Brain microvascular endothelial cell (primary cell): ENCODE measurements around the gene ACAP3.

Experiments used
- DNase-seq: peaks from one replicate; pipeline ENCODE4 v3.0.0-alpha.2; 2020
- H3K27ac ChIP-seq: fragments of 250-450 bp; sonication (Bioruptor Pico); 2 replicates; pipeline ENCODE4 v1.5.1; 2020; ENCODE audit warnings: mild to moderate bottlenecking, moderate library complexity
- H3K27me3 ChIP-seq: fragments of 250-450 bp; sonication (Bioruptor Pico); replicated peaks from 2 replicates; pipeline ENCODE4 v1.5.1; 2020; ENCODE audit warnings: mild to moderate bottlenecking
- H3K36me3 ChIP-seq: fragments of 250-450 bp; sonication (Bioruptor Pico); replicated peaks from 2 replicates; pipeline ENCODE4 v1.5.1; 2020; ENCODE audit warnings: mild to moderate bottlenecking
- H3K4me3 ChIP-seq: 2 replicates; pipeline ENCODE4 v1.5.1; 2011; ENCODE audit warnings: low read depth, mild to moderate bottlenecking, control low read depth, low read length, moderate library complexity
- in situ Hi-C: cut with HindIII; loops from 2 replicates; pipeline ENCODE4 v1.10.0; 2017; ENCODE audit warnings: low sequenced_read_pairs, low pct_ligation_motif_present
- TF ChIP-seq, protein P1 (sequence below): IDR thresholded peaks from 2 replicates; pipeline ENCODE4 v1.5.1; 2011; ENCODE audit warnings: low read depth, mild to moderate bottlenecking, moderate library complexity, low read length, control low read depth, inconsistent platforms; ENCODE audit errors: missing control alignments

Gene ACAP3

GRCh38 chr1:1243807-1244191 lies 63.9 kb downstream of the ACAP3 start:
- no peaks in the 10 kb centered on the region for H3K27me3 ChIP-seq

GRCh38 chr1:1243266-1243660 lies 64.5 kb downstream of the ACAP3 start:
- in situ Hi-C loops, result no loop called here
- Histone ChIP-seq H3K4me3 (no peak overlapping the region), H3K27me3 (no peaks in the 10 kb centered on the region), H3K36me3 (no peaks in the 10 kb centered on the region), H3K27ac (no peak overlapping the region)
- TF ChIP-seq, protein P1, sequence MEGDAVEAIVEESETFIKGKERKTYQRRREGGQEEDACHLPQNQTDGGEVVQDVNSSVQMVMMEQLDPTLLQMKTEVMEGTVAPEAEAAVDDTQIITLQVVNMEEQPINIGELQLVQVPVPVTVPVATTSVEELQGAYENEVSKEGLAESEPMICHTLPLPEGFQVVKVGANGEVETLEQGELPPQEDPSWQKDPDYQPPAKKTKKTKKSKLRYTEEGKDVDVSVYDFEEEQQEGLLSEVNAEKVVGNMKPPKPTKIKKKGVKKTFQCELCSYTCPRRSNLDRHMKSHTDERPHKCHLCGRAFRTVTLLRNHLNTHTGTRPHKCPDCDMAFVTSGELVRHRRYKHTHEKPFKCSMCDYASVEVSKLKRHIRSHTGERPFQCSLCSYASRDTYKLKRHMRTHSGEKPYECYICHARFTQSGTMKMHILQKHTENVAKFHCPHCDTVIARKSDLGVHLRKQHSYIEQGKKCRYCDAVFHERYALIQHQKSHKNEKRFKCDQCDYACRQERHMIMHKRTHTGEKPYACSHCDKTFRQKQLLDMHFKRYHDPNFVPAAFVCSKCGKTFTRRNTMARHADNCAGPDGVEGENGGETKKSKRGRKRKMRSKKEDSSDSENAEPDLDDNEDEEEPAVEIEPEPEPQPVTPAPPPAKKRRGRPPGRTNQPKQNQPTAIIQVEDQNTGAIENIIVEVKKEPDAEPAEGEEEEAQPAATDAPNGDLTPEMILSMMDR, result no peak
- no peak for DNase-seq

More at GRCh38 chr1:1243807-1244191, 63.9 kb downstream of the ACAP3 start:
- H3K27ac ChIP-seq, result no peak overlapping the region
- in situ Hi-C loops, result no loop called here
- no peak for DNase-seq
- TF ChIP-seq, protein P1, result no peak
- no peak overlapping the region for H3K4me3 ChIP-seq
- no peaks in the 10 kb centered on the region for H3K36me3 ChIP-seq

- in situ Hi-C loops, result no loop called here
- Histone ChIP-seq H3K36me3 (no peaks in the 10 kb centered on the region), H3K27ac (no peak overlapping the region), H3K27me3 (no peaks in the 10 kb centered on the region), H3K4me3 (no peak overlapping the region)
- DNase-seq, result no peak
- TF ChIP-seq, protein P1, result no peak
Observed at GRCh38 chr1:1242461-1243265, 65.1 kb downstream of the ACAP3 start.
